Breast epithelium (tissue), 4 donors: ENCODE results near the gene SUMO2. TPM values are rescaled to one million over a fixed set of nuclear protein-coding genes. Genes with fewer than 3 reads are reported as not detected.
"Not testable (repeated sequence)": the region's sequence is repeated elsewhere in the genome, so short reads cannot be mapped to it uniquely, and the experiment has no call there.

Experiments
- DNase-seq, 2 donors: peaks; one replicate each; pipeline ENCODE4 v3.0.0-alpha.2; 2019; ENCODE audit warnings: low spot score in 2 of 2
- H3K27ac ChIP-seq, 2 donors: fragments of 200-600 bp; sonication (generic) in 1 of 2; one replicate each; pipeline ENCODE4 v1.5.1; 2016 to 2019; ENCODE audit warnings: mild to moderate bottlenecking in 1 of 2
- H3K27me3 ChIP-seq, 2 donors: fragments of 200-600 bp; sonication (generic) in 1 of 2; one replicate each; pipeline versions ENCODE4 v1.5.1 to v1.6.0; 2017 to 2019; ENCODE audit warnings: control low read depth in 1 of 2, mild to moderate bottlenecking in 1 of 2
- H3K36me3 ChIP-seq: fragments of 200-600 bp; one replicate; pipeline ENCODE4 v1.5.1; 2019
- H3K4me1 ChIP-seq, 2 donors: fragments of 200-600 bp; sonication (generic); one replicate each; pipeline ENCODE4 v1.5.1; 2016 to 2019; ENCODE audit warnings: control low read depth in 1 of 2
- H3K4me3 ChIP-seq, 3 donors: fragments of 200-600 bp; sonication (generic); 1 replicate in 2 of 3; 2 replicates in 1 of 3; pipeline ENCODE4 v1.5.1; 2016 to 2019; ENCODE audit warnings: mild to moderate bottlenecking in 3 of 3, moderate library complexity in 2 of 3
- H3K9me3 ChIP-seq, 2 donors: fragments of 200-600 bp; sonication (generic) in 1 of 2; one replicate each; pipeline ENCODE4 v1.5.1; 2016 to 2019; ENCODE audit warnings: control low read depth in 1 of 2
- CTCF ChIP-seq, 3 donors: fragments of 450-650 bp; IDR thresholded peaks; one replicate each; pipeline ENCODE4 v1.5.1; 2016 to 2017; ENCODE audit warnings: antibody characterized with exemption in 3 of 3, mild to moderate bottlenecking in 3 of 3, moderate library complexity in 3 of 3
- POLR2A ChIP-seq: fragments of 450-650 bp; IDR thresholded peaks from one replicate; pipeline ENCODE4 v1.6.1; 2016; ENCODE audit warnings: antibody characterized with exemption, mild to moderate bottlenecking, moderate library complexity
- POLR2AphosphoS5 ChIP-seq, 3 donors: sonication (generic); formaldehyde crosslinking; IDR thresholded peaks; one replicate each; pipeline ENCODE4 v1.6.1; 2017; ENCODE audit warnings: antibody characterized with exemption in 3 of 3
- intact Hi-C: fragments of 100-400 bp; cut with DNase I; formaldehyde crosslinking; loops from one replicate; pipeline ENCODE4 v1.15.1; 2023; ENCODE audit warnings: low total_unique reads
- total RNA-seq, 3 donors: library from RNA; depleted of rRNA; stranded (reverse); fragments of >200 nt; gene quantifications; one replicate each; pipeline ENCODE4 v1.1.0, GENCODE V29; 2016

SUMO2 gene
- total RNA-seq, 3 donors from 2014 or later, result 68.8 to 78.6 (median 74.6) TPM

- DNase-seq, result no peak
- no peaks in the 10 kb centered on the region for H3K27me3 ChIP-seq
- no peak overlapping the region for H3K27ac ChIP-seq
- no peak overlapping the region for H3K4me3 ChIP-seq
- TF ChIP-seq POLR2A, result no peak
- TF ChIP-seq POLR2AphosphoS5 (IDR thresholded peaks at IDR 0.05), result no peak
- no peak for TF ChIP-seq CTCF (IDR thresholded peaks at IDR 0.05)
- H3K9me3 ChIP-seq, result no peaks in the 10 kb centered on the region
- no peaks in the 10 kb centered on the region for H3K4me1 ChIP-seq
- no peaks in the 10 kb centered on the region for H3K36me3 ChIP-seq
- intact Hi-C loops, result no loop called here
These were observed 23.3 kb downstream of the SUMO2 start for GRCh38 chr17:75159196-75160031.

- H3K4me3 ChIP-seq, H3K4me1 ChIP-seq, DNase-seq, H3K9me3 ChIP-seq, H3K36me3 ChIP-seq, intact Hi-C loops, H3K27me3 ChIP-seq, H3K27ac ChIP-seq: not testable (repeated sequence)
These were observed 24.3 kb downstream of the SUMO2 start for GRCh38 chr17:75158480-75158879.

GRCh38 chr17:75155191-75155601 is 27.6 kb downstream of the SUMO2 start:
- H3K36me3 ChIP-seq, result no peaks in the 10 kb centered on the region
- H3K27ac ChIP-seq, result peak overlapping the region in 1 of 2 donors; percentile 87
- no peak for DNase-seq
- no peaks in the 10 kb centered on the region for H3K27me3 ChIP-seq
- TF ChIP-seq CTCF (IDR thresholded peaks at IDR 0.05), result no peak
- TF ChIP-seq POLR2AphosphoS5 (IDR thresholded peaks at IDR 0.05), result no peak
- no peak for TF ChIP-seq POLR2A
- H3K4me3 ChIP-seq, result peak overlapping the region in 1 of 3 donors; percentile 92
- no peaks in the 10 kb centered on the region for H3K9me3 ChIP-seq
- intact Hi-C loops, result no loop called here
- no peaks in the 10 kb centered on the region for H3K4me1 ChIP-seq

- H3K4me1 ChIP-seq, result no peaks in the 10 kb centered on the region
- H3K36me3 ChIP-seq, result no peaks in the 10 kb centered on the region
- H3K4me3 ChIP-seq, result peak within 1 kb of the TSS; percentile 77 to 92 (median 86)
- H3K27me3 ChIP-seq, result no peaks in the 10 kb centered on the region
- TF ChIP-seq POLR2A (peak; percentile 94), CTCF (IDR thresholded peaks at IDR 0.05) (peak in 1 of 3 donors; percentile 29), POLR2AphosphoS5 (IDR thresholded peaks at IDR 0.05) (peak; percentile 85 to 95 (median 92))
- intact Hi-C loops, result no loop called here
- H3K9me3 ChIP-seq, result no peaks in the 10 kb centered on the region
- H3K27ac ChIP-seq, result peak within 1 kb of the TSS; percentile 40 to 87
- DNase-seq, result peak; percentile 99
These were observed 28.3 kb downstream of the SUMO2 start, which contains the start of gene JPT1 for GRCh38 chr17:75154195-75155106. Gene JPT1 (minus strand): TSS chr17:75154512. CDS start chr17:75154397, 115 bp downstream.

GRCh38 chr17:75153780-75154194 is 29.0 kb downstream of the SUMO2 start:
- Histone ChIP-seq H3K4me3 (peak overlapping the region; percentile 77 to 92 (median 86)), H3K9me3 (no peaks in the 10 kb centered on the region), H3K27ac (peak overlapping the region; percentile 40 to 87), H3K27me3 (no peaks in the 10 kb centered on the region), H3K4me1 (no peaks in the 10 kb centered on the region), H3K36me3 (no peaks in the 10 kb centered on the region)
- intact Hi-C loops, result no loop called here
- TF ChIP-seq POLR2AphosphoS5 (IDR thresholded peaks at IDR 0.05) (no peak), POLR2A (no peak), CTCF (IDR thresholded peaks at IDR 0.05) (no peak)
- no peak for DNase-seq
